K562 (cell line): ENCODE measurements around the gene WDPCP. TPM values are rescaled to one million over a fixed set of nuclear protein-coding genes. Genes with fewer than 3 reads are reported as not detected.

Experiments used
- ATAC-seq: fragments of 200-7000 bp; cut with Tn5 transposase; 3 replicates; pipeline ENCODE4 v1.9.1; 2020; ENCODE audit warnings: moderate library complexity
- BruUV-seq: library from RNA; stranded (reverse); fragments of 400-500 nt; replicated peaks from 2 replicates; lab custom pipeline; 2021; lab: Mats Ljungman, UMichigan
- CTCF ChIA-PET: fragments of 300-600 bp; formaldehyde crosslinking; extraction: SDS; loops from one replicate; lab custom pipeline; 2021; ENCODE audit warnings: low intra/inter-chr PET ratio; lab: Yijun Ruan, JAX
- POLR2A ChIA-PET: fragments of 300-600, 350-650 bp; sonication (Branson Sonifier 250); formaldehyde crosslinking; extraction: SDS; loops from one replicate; lab custom pipeline; 2021; ENCODE audit warnings: antibody characterized with exemption, inconsistent platforms; lab: Yijun Ruan, JAX
- DNase-seq, 4 experiments: peaks; one replicate each; pipeline versions ENCODE4 v3.0.0 to v3.0.0-alpha.2; 2011 to 2018; ENCODE audit warnings: low spot score in 3 of 4, mixed read lengths in 3 of 4; ENCODE audit errors: extremely low read depth in 1 of 4
- FAIRE-seq: peaks from 2 replicates; lab custom pipeline; 2011; peaks lifted over from hg19 to GRCh38; lab: Jason Lieb, UNC
- H2AFZ ChIP-seq: 2 replicates; pipeline ENCODE4 v1.6.0; 2011; ENCODE audit warnings: low read depth, low read length, control low read depth, inconsistent platforms
- H3K27ac ChIP-seq: fragments of 200-600 bp; 3 replicates; pipeline ENCODE4 v1.8.0; 2011; ENCODE audit warnings: low read depth, mild to moderate bottlenecking, control low read depth, inconsistent platforms, low read length, moderate library complexity, mixed read lengths; ENCODE audit errors: extremely low read depth
- H3K27me3 ChIP-seq, 2 experiments: fragments of 300-600 bp in 1 of 2; 2 replicates in 1 of 2; 3 replicates in 1 of 2; pipeline versions ENCODE4 v1.6.0 to v1.8.0; 2011; ENCODE audit warnings: inconsistent platforms in 2 of 2, low read length in 2 of 2, mild to moderate bottlenecking in 1 of 2, mixed read lengths in 1 of 2, moderate library complexity in 1 of 2; ENCODE audit not compliant: control insufficient read depth in 2 of 2, insufficient read depth in 2 of 2
- H3K36me3 ChIP-seq: fragments of 300-600 bp; 3 replicates; pipeline ENCODE4 v1.8.0; 2011; ENCODE audit warnings: mild to moderate bottlenecking, low read length, inconsistent platforms; ENCODE audit not compliant: control insufficient read depth, insufficient read depth
- H3K4me1 ChIP-seq, 2 experiments: fragments of 200-600 bp in 1 of 2; replicated peaks in 1 of 2; 2 replicates in 1 of 2; 3 replicates in 1 of 2; pipeline versions ENCODE4 v1.5.1 to v1.8.0; 2011; ENCODE audit warnings: inconsistent platforms in 2 of 2, low read length in 2 of 2, mild to moderate bottlenecking in 1 of 2, mixed read lengths in 1 of 2, moderate library complexity in 1 of 2; ENCODE audit not compliant: control insufficient read depth in 2 of 2, insufficient read depth in 2 of 2
- H3K4me2 ChIP-seq: 2 replicates; pipeline ENCODE4 v1.6.1; 2011; ENCODE audit warnings: low read length, control low read depth, inconsistent platforms, mixed read lengths; ENCODE audit not compliant: insufficient read depth
- H3K4me3 ChIP-seq: fragments of 200-600 bp; sonication (generic), shearing (Covaris generic); 2 replicates; pipeline ENCODE4 v1.5.1; 2016; ENCODE audit warnings: control low read depth, inconsistent platforms
- H3K79me2 ChIP-seq: fragments of 200-600 bp; 3 replicates; pipeline ENCODE4 v1.8.0; 2011; ENCODE audit warnings: low read length, inconsistent platforms; ENCODE audit not compliant: control insufficient read depth, insufficient read depth
- H3K9ac ChIP-seq, 2 experiments: 2 replicates each; pipeline versions ENCODE4 v1.6.0 to v1.6.1; 2011; ENCODE audit warnings: low read depth in 2 of 2, low read length in 2 of 2, control low read depth in 1 of 2, inconsistent platforms in 1 of 2, mild to moderate bottlenecking in 1 of 2, mixed read lengths in 1 of 2; ENCODE audit not compliant: insufficient read depth in 1 of 2
- H3K9me1 ChIP-seq: one replicate; pipeline ENCODE4 v1.6.0; 2011; ENCODE audit warnings: inconsistent platforms, mild to moderate bottlenecking, low read length, moderate library complexity; ENCODE audit not compliant: control insufficient read depth, insufficient read depth
- H3K9me3 ChIP-seq: replicated peaks from 2 replicates; pipeline ENCODE4 v1.5.1; 2011; ENCODE audit warnings: low read depth, low read length, inconsistent platforms; ENCODE audit not compliant: control insufficient read depth, insufficient read depth
- H4K20me1 ChIP-seq: replicated peaks from 2 replicates; pipeline ENCODE4 v1.6.1; 2011; ENCODE audit warnings: low read length, inconsistent platforms, mixed read lengths; ENCODE audit not compliant: control insufficient read depth, insufficient read depth
- GATA2 ChIP-seq: sonication (generic); formaldehyde crosslinking; IDR thresholded peaks from 2 replicates; pipeline ENCODE4 v1.4.0; 2020; ENCODE audit warnings: mild to moderate bottlenecking, missing genetic modification reagents
- HDAC1 ChIP-seq, 2 experiments: fragments of 450-650 bp; IDR thresholded peaks; 2 replicates each; pipeline ENCODE4 v1.6.1; 2016 to 2017; ENCODE audit warnings: inconsistent platforms in 1 of 2, mild to moderate bottlenecking in 1 of 2, moderate library complexity in 1 of 2
- MTA3 ChIP-seq: fragments of 450-650 bp; formaldehyde crosslinking; IDR thresholded peaks from 2 replicates; pipeline ENCODE4 v1.6.1; 2017; ENCODE audit warnings: mild to moderate bottlenecking, borderline replicate concordance
- MYBL2 ChIP-seq, 2 experiments: fragments of 450-650 bp in 1 of 2; sonication (generic) in 1 of 2; formaldehyde crosslinking in 1 of 2; IDR thresholded peaks; 2 replicates each; pipeline versions ENCODE4 v1.6.1 to v1.8.1; 2017 to 2022; ENCODE audit warnings: borderline replicate concordance in 1 of 2, inconsistent platforms in 1 of 2, low read depth in 1 of 2, mild to moderate bottlenecking in 1 of 2, missing genetic modification reagents in 1 of 2, moderate library complexity in 1 of 2
- RFX5 ChIP-seq: IDR thresholded peaks from 2 replicates; pipeline ENCODE4 v1.6.1; 2011; ENCODE audit warnings: low read depth, mild to moderate bottlenecking, improper control_type of control experiment, low read length
- ZNF124 ChIP-seq: sonication (generic); formaldehyde crosslinking; IDR thresholded peaks from 2 replicates; pipeline ENCODE4 v1.8.1; 2022; ENCODE audit warnings: missing genetic modification reagents
- in situ Hi-C: fragments of 300-500 bp; cut with MboI; formaldehyde crosslinking; loops from 4 replicates; pipeline ENCODE4 v1.15.0; 2018; ENCODE audit warnings: inconsistent platforms, mixed read lengths
- intact Hi-C: fragments of 100-400 bp; cut with micrococcal nuclease; formaldehyde crosslinking; loops from 2 replicates; pipeline ENCODE4 v1.14.2; 2022
- polyA plus RNA-seq, 8 experiments: library from polyadenylated mRNA; depleted of rRNA in 4 of 8; stranded (reverse) in 5 of 8; unstranded in 3 of 8; fragments of >200 nt; fragmentation: Nextera tagmentation in 2 of 8; fragmentation: Illumina TruSeq in 1 of 8; extraction: Ambion mirVana in 2 of 8; extraction: Trizol in 1 of 8; gene quantifications; 2 replicates each; pipeline versions ENCODE4 v1.2.1 to v1.2.3, GENCODE V29; 2011 to 2014; ENCODE audit warnings: inconsistent platforms in 1 of 8, missing spikeins in 1 of 8
- total RNA-seq, 7 experiments: library from RNA; depleted of rRNA in 6 of 7; stranded (reverse); fragments of >200 nt in 6 of 7; fragmentation: Illumina TruSeq in 2 of 7; extraction: Trizol in 2 of 7; gene quantifications; 2 replicates each; pipeline versions ENCODE4 v1.2.1 to v1.2.3, GENCODE V29; 2011 to 2021; ENCODE audit warnings: low replicate concordance in 1 of 7
- TF ChIP-seq, protein P1 (sequence below): fragments of 250-450 bp; sonication (Bioruptor Pico); IDR thresholded peaks from 2 replicates; pipeline ENCODE4 v1.4.0; 2020; ENCODE audit warnings: mild to moderate bottlenecking, moderate library complexity
- TF ChIP-seq, protein P2 (sequence below): sonication (generic); formaldehyde crosslinking; IDR thresholded peaks from 2 replicates; pipeline ENCODE4 v1.8.0; 2022; ENCODE audit warnings: mild to moderate bottlenecking, missing genetic modification reagents

WDPCP gene
- total and polyA plus RNA-seq, 9 of the 15 experiments (the other 6 are each of a cell fraction or from before 2014, with no cell fraction given): 1.4 to 6.4 (median 5.5) TPM

DNA sequence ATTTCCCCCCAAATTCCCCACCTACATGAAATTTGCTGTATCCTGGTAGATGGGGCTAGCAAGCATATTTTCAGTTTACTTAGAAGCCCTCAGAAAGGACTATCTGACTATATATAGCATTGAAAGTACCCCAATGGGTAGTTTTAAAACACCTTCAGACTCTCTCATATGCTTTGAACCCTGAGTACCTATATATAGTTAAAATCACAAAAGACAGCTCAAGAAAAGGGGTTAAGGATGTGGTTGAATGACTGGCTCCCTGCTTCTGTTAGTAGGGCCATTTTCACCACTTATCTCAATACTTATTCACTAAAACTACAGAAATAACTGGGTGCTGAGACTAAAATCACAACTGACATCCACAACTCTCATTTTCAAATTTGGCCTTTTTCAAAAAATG, 18.5 kb downstream of the WDPCP start:
- no peak overlapping the region for H3K27ac ChIP-seq
- intact Hi-C loops (no loop called here), in situ Hi-C loops (no loop called here)
- no peak for TF ChIP-seq RFX5
- FAIRE-seq (no peak), DNase-seq (no peak), ATAC-seq (no peak)
- BruUV-seq: no TSS peak
- no peaks in the 10 kb centered on the region for H3K79me2 ChIP-seq
- no peak overlapping the region for H3K4me2 ChIP-seq
- H3K4me1 ChIP-seq: no peaks in the 10 kb centered on the region; a peak in 1 of 5 replicates
- POLR2A ChIA-PET: interaction anchor here (0.6 to 1.4 kb wide), 2 partner anchors 12 to 18 kb away, joined by 3 to 6 read pairs; partner anchors contain the start of gene WDPCP
- no peaks in the 10 kb centered on the region for H3K27me3 ChIP-seq
- no peak overlapping the region for H3K9ac ChIP-seq
- CTCF ChIA-PET: no interaction called here
- no peak overlapping the region for H2AFZ ChIP-seq
- no peak overlapping the region for H3K4me3 ChIP-seq
- no peaks in the 10 kb centered on the region for H3K9me1 ChIP-seq
- H4K20me1 ChIP-seq: no peaks in the 10 kb centered on the region
- H3K9me3 ChIP-seq: no peaks in the 10 kb centered on the region
- no peaks in the 10 kb centered on the region for H3K36me3 ChIP-seq

DNA sequence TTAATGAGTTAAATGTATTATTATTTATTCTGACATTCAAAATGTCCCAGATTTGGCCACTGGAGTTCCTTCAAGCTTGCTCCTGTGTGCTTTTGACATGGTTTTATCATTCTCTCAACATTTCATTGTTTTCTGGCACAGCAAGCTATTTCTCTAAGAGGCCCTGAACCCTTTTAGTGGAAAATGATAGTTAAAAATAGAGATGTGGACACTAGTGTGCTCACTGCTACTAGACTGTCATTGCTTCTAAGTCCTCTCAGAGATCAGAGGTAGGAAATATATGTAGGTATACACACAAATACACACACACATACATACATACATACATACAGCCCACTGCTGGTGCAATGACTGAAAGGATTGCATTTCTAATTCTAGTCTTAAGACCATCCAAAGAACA, 25.5 kb downstream of the WDPCP start:
- CTCF ChIA-PET: no interaction called here
- no peaks in the 10 kb centered on the region; the same call in 1 of the 2 replicates for H3K9me3 ChIP-seq
- FAIRE-seq (no peak), DNase-seq (no peak), ATAC-seq (no peak)
- H3K79me2 ChIP-seq: no peaks in the 10 kb centered on the region
- intact Hi-C loops (no loop called here), in situ Hi-C loops (no loop called here)
- no peak overlapping the region for H2AFZ ChIP-seq
- BruUV-seq: no TSS peak
- no peaks in the 10 kb centered on the region for H3K4me1 ChIP-seq
- no peaks in the 10 kb centered on the region for H3K27me3 ChIP-seq
- no peak overlapping the region for H3K4me2 ChIP-seq
- H3K9me1 ChIP-seq: no peaks in the 10 kb centered on the region
- no peaks in the 10 kb centered on the region for H3K36me3 ChIP-seq
- H3K27ac ChIP-seq: no peak overlapping the region
- no peak overlapping the region for H3K4me3 ChIP-seq
- no peaks in the 10 kb centered on the region for H4K20me1 ChIP-seq
- POLR2A ChIA-PET: interaction anchor here (0.8 kb wide), 1 partner anchor 11 kb away, joined by 3 read pairs; no protein-coding TSS in a partner anchor
- H3K9ac ChIP-seq: no peak overlapping the region
- TF ChIP-seq ZNF124 (CRISPR knock-in tag): no peak
- TF ChIP-seq MYBL2 (IDR thresholded peaks at IDR 0.05; ENCODE audit: low read depth): no peak
- TF ChIP-seq MYBL2 (CRISPR knock-in tag; IDR thresholded peaks at IDR 0.05; ENCODE audit: borderline replicate concordance): no peak
- TF ChIP-seq, protein P1, sequence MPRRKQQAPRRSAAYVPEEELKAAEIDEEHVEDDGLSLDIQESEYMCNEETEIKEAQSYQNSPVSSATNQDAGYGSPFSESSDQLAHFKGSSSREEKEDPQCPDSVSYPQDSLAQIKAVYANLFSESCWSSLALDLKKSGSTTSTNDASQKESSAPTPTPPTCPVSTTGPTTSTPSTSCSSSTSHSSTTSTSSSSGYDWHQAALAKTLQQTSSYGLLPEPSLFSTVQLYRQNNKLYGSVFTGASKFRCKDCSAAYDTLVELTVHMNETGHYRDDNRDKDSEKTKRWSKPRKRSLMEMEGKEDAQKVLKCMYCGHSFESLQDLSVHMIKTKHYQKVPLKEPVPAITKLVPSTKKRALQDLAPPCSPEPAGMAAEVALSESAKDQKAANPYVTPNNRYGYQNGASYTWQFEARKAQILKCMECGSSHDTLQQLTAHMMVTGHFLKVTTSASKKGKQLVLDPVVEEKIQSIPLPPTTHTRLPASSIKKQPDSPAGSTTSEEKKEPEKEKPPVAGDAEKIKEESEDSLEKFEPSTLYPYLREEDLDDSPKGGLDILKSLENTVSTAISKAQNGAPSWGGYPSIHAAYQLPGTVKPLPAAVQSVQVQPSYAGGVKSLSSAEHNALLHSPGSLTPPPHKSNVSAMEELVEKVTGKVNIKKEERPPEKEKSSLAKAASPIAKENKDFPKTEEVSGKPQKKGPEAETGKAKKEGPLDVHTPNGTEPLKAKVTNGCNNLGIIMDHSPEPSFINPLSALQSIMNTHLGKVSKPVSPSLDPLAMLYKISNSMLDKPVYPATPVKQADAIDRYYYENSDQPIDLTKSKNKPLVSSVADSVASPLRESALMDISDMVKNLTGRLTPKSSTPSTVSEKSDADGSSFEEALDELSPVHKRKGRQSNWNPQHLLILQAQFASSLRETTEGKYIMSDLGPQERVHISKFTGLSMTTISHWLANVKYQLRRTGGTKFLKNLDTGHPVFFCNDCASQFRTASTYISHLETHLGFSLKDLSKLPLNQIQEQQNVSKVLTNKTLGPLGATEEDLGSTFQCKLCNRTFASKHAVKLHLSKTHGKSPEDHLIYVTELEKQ (CRISPR knock-in tag): no peak
- no peak for TF ChIP-seq GATA2 (CRISPR knock-in tag)
- TF ChIP-seq HDAC1 (IDR thresholded peaks at IDR 0.05): no peak
- TF ChIP-seq MTA3: no peak
- TF ChIP-seq, protein P2, sequence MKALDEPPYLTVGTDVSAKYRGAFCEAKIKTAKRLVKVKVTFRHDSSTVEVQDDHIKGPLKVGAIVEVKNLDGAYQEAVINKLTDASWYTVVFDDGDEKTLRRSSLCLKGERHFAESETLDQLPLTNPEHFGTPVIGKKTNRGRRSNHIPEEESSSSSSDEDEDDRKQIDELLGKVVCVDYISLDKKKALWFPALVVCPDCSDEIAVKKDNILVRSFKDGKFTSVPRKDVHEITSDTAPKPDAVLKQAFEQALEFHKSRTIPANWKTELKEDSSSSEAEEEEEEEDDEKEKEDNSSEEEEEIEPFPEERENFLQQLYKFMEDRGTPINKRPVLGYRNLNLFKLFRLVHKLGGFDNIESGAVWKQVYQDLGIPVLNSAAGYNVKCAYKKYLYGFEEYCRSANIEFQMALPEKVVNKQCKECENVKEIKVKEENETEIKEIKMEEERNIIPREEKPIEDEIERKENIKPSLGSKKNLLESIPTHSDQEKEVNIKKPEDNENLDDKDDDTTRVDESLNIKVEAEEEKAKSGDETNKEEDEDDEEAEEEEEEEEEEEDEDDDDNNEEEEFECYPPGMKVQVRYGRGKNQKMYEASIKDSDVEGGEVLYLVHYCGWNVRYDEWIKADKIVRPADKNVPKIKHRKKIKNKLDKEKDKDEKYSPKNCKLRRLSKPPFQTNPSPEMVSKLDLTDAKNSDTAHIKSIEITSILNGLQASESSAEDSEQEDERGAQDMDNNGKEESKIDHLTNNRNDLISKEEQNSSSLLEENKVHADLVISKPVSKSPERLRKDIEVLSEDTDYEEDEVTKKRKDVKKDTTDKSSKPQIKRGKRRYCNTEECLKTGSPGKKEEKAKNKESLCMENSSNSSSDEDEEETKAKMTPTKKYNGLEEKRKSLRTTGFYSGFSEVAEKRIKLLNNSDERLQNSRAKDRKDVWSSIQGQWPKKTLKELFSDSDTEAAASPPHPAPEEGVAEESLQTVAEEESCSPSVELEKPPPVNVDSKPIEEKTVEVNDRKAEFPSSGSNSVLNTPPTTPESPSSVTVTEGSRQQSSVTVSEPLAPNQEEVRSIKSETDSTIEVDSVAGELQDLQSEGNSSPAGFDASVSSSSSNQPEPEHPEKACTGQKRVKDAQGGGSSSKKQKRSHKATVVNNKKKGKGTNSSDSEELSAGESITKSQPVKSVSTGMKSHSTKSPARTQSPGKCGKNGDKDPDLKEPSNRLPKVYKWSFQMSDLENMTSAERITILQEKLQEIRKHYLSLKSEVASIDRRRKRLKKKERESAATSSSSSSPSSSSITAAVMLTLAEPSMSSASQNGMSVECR (CRISPR knock-in tag): no peak
